GM12874 (cell line): ENCODE data around the gene CNOT2.

Experiments
- CTCF ChIP-seq: IDR thresholded peaks from 2 replicates; pipeline ENCODE4 v1.5.1; 2011; ENCODE audit warnings: low read depth, mild to moderate bottlenecking, control low read depth, low read length, moderate library complexity; ENCODE audit not compliant: insufficient read depth

Gene CNOT2

GRCh38 chr12:70244409-70244808, 1.2 kb downstream of the CNOT2 start:
- no peak for TF ChIP-seq CTCF

- TF ChIP-seq CTCF, result no peak
Observed at GRCh38 chr12:70245458-70245857, 2.2 kb downstream of the CNOT2 start.

- TF ChIP-seq CTCF, result no peak
Observed at GRCh38 chr12:70246580-70246979, 3.3 kb downstream of the CNOT2 start.

- TF ChIP-seq CTCF, result no peak
Observed at GRCh38 chr12:70247653-70248199, 4.5 kb downstream of the CNOT2 start.

- TF ChIP-seq CTCF, result no peak
Observed at GRCh38 chr12:70248876-70249275, 5.6 kb downstream of the CNOT2 start.

GRCh38 chr12:70249903-70250302, 6.7 kb downstream of the CNOT2 start:
- TF ChIP-seq CTCF, result no peak

GRCh38 chr12:70251226-70251625, 8.0 kb downstream of the CNOT2 start:
- TF ChIP-seq CTCF, result no peak
